GM12801 (cell line): ENCODE results near the gene ATP2C2.

Experiments
- TF ChIP-seq, protein P1 (sequence below): IDR thresholded peaks from one replicate; pipeline ENCODE4 v1.5.1; 2011; ENCODE audit warnings: control low read depth; ENCODE audit not compliant: insufficient read length; ENCODE audit errors: extremely low read depth

The ATP2C2 gene

GRCh38 chr16:84324434-84325262, 43.7 kb upstream of the ATP2C2 start:
- TF ChIP-seq, protein P1, sequence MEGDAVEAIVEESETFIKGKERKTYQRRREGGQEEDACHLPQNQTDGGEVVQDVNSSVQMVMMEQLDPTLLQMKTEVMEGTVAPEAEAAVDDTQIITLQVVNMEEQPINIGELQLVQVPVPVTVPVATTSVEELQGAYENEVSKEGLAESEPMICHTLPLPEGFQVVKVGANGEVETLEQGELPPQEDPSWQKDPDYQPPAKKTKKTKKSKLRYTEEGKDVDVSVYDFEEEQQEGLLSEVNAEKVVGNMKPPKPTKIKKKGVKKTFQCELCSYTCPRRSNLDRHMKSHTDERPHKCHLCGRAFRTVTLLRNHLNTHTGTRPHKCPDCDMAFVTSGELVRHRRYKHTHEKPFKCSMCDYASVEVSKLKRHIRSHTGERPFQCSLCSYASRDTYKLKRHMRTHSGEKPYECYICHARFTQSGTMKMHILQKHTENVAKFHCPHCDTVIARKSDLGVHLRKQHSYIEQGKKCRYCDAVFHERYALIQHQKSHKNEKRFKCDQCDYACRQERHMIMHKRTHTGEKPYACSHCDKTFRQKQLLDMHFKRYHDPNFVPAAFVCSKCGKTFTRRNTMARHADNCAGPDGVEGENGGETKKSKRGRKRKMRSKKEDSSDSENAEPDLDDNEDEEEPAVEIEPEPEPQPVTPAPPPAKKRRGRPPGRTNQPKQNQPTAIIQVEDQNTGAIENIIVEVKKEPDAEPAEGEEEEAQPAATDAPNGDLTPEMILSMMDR: no peak

DNA sequence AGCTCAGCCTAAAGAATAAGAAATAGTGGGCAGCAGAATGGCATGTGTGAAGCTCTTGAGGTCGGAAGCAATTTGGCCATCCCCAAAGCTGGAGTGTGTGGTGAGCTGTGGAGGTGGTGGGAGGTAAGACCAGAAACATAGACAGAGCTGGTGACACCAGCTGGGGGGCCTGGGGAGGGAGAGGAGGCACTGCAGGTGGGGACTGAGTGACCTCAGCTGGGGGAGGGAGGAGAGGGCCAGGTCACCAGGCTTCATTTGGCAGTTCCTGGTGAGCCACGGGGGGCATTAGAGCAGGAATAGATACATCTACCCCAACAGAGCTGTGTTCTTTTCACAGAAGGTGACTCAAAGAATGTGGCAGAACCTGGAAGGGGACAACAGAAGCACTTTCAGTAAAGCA, 41.8 kb upstream of the ATP2C2 start:
- TF ChIP-seq, protein P1: no peak

DNA sequence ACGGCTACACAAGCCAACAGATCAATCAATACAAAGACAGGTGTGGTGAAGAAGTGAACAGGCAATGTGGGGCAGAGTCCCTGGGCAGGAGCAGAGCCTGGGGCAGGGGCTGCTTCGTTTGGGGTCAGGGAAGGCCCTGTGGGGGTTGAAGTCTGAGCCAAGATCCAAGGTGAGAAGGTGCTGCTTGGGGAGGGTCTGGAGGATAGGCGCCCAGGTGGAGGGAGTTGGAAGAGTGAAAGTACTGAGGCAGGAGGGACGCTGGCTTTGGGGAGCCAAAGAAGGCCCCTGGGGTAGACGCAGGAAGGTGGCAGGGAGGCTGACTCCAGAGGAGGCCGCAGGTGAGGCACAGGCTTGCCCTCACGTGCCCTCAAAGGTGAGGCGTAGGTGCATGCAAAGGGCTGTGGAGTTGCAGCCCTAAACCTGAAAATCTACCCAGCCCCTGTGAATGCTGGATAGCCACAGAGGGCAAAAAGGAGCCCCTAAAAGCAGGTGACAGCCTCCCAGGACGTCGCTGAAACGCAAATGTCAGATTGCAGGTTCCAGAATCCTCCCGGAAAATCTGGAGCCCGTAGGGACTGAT, 40.3 kb upstream of the ATP2C2 start:
- TF ChIP-seq, protein P1: no peak

DNA sequence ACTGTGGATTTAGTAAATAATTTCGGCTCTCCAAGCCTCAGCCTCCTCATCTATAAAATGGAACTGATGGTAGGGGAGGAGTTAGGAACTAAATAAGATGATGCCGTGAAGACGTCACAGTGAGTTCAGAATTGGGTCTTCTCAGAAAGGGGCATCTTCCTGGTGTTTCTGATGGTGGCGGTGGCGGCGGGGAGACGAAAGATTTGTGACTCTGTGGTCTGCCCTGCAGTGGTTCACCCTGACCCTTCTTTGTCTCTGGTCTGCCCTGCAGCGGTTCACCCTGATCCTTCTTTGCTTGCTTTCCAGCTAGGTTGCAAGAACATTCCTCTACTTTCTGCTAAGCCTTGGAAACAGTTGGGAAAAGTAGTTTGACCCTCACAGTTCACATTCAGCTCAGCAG, 39.3 kb upstream of the ATP2C2 start:
- TF ChIP-seq, protein P1: no peak

DNA sequence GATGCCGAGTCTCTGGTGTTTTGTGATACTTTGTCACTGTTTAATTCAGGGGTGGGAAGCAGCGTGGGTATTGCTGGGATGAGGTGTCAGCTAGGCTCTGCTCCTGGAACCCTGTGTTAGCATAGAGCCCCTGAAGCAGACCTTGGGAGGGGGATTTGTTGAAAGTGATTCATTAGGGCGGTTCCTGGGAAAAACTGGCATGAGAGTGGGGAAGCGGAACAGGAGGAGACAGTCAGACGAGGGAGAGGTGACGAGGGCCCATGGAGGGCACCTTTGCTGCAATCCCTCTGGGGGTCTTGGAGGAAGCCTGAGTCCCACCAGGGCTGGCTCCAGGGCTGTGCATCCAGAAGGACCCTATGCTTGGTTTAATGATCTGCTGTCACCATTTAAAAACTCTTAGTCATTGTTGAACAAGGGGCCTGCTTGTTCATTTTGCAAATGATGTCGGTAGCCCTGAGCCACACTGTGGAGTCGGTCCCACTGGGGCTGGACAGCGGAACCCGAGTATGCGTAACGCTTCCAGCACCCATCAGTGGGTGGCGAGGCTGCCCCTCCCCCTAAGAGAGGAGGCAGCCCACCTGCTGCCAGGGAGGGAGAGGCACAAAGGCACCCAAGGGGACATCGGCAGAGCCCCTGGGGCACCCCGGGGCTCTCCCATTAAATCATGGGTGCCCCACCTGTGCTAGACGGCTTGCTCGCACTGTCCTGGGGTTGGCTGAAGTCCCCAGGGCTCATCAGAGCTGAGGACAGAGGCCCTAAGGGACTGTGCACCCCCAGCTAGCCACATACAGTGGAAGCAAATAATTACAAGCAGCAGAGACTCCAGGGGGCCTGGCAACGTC, 38.3 kb upstream of the ATP2C2 start:
- TF ChIP-seq, protein P1: no peak

DNA sequence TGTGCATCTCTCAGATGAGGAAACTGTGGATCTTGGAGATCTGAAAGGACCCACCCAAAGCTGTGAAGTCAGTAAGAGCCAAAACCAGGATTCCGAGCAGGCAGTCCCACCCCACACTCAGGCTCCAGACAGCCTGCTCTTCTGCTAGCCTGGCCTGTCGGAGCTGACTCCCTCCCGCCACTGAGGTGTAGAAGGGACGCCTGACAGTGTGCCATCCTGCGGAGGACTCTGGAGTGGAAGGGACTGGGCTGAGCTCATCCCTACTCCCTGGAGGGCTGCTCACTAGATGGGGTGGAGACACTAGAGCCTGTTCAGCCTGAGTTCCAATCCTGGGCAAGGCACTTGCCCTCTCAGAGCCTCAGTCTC, 37.7 kb upstream of the ATP2C2 start:
- TF ChIP-seq, protein P1: no peak
